ENCODE measurements around the gene JADE1. TPM values are rescaled to one million over a fixed set of nuclear protein-coding genes. Genes with fewer than 3 reads are reported as not detected.

The JADE1 gene
- total and polyA plus RNA-seq, 4 donors, result 5.0 to 17.6 (median 10.5) TPM

DNA sequence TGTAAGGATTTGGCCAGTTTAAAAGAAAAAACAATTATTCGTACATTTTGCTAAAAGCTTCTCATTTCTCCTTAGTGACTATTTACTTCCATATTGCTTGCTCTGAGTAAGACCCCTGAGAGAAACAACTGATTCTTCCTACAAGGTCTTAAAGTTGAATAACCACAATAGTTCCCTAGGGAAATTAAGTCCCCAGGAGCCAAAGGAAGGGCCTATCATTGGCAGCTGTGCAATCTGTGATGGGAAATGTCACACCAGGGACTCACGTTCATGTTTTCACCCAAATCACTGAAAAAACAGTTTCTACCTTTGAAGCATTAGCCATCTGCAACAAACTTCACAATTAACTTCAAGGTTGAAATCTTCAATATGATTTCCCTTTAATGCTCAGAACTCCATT lies 66.7 kb downstream of the JADE1 start:
- Histone ChIP-seq H3K4me3 (ENCODE audit: low read depth in 1 of 3, low read length in 3 of 3) (no peak overlapping the region), H3K27ac (ENCODE audit: low read depth in 1 of 2, low read length in 2 of 2) (no peak overlapping the region), H3K9me3 (ENCODE audit: control insufficient read depth in 4 of 4, low read length in 3 of 4) (no peaks in the 10 kb centered on the region), H3K36me3 (ENCODE audit: control insufficient read depth in 4 of 4, insufficient read depth in 3 of 4, low read depth in 1 of 4, low read length in 3 of 4) (peaks cover 3 to 19% (median 15%) of the 10 kb centered on the region in 4 donors), H3K4me1 (ENCODE audit: control insufficient read depth in 4 of 4, insufficient read depth in 4 of 4, low read length in 3 of 4) (no peaks in the 10 kb centered on the region), H3K9ac (ENCODE audit: low read depth in 1 of 2, low read length in 2 of 2) (no peak overlapping the region), H3K27me3 (ENCODE audit: control insufficient read depth in 4 of 4, insufficient read depth in 4 of 4, low read length in 3 of 4) (no peaks in the 10 kb centered on the region)
- DNase-seq (ENCODE audit: low spot score), result no peak
- TF ChIP-seq FOXA1 (IDR thresholded peaks at IDR 0.05) (no peak), RXRA (IDR thresholded peaks at IDR 0.05) (no peak)
- TF ChIP-seq, protein P1, sequence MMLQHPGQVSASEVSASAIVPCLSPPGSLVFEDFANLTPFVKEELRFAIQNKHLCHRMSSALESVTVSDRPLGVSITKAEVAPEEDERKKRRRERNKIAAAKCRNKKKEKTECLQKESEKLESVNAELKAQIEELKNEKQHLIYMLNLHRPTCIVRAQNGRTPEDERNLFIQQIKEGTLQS (IDR thresholded peaks at IDR 0.05), result no peak
- WGBS, result 93% methylated on average over 2 of the region's 2 CpGs

DNA sequence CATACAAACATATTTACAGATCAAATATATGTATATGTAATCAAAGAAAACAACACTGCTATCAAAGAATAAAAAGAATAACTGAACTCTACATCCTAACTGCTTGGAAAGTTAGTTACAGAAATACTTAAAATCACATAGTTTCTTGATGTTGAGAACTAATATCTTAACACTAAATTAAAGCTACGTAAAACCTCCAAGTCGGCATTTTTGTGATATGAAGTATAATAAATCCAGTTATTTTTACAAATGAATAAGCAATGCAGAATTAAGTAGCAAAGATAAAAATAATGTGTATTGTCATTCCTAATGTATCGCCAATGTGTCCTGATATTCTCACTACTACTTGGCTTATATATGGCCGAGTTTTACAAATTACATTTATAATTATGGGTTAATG lies 68.4 kb downstream of the JADE1 start:
- WGBS, result 97% methylated on average over 4 of the region's 4 CpGs

DNA sequence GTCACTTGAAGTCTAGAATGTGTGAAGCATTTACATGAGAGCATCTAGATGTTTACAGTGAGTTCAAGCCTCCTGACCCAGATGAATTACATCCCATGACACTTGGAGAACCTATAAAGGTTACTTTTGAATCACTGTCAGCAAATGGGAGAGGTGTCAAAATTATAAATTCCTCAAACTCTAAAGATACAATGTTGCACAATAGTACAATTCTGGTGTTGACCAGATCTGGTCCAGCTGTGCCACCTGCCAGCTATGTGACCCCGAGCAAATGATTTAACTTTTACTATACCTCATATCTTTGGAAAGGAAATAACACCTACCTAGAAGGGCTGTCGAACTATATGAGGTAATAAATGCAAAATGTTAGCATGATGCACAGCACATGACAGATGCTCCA lies 69.8 kb downstream of the JADE1 start:
- H3K4me1 ChIP-seq (ENCODE audit: control insufficient read depth in 4 of 4, insufficient read depth in 4 of 4, low read length in 3 of 4), result no peaks in the 10 kb centered on the region
- H3K27ac ChIP-seq (ENCODE audit: low read depth in 1 of 2, low read length in 2 of 2), result no peak overlapping the region
- no peak for DNase-seq (ENCODE audit: low spot score)
- H3K9me3 ChIP-seq (ENCODE audit: control insufficient read depth in 4 of 4, low read length in 3 of 4), result no peaks in the 10 kb centered on the region
- no peak overlapping the region for H3K9ac ChIP-seq (ENCODE audit: low read depth in 1 of 2, low read length in 2 of 2)
- WGBS, result 72% methylated on average over 2 of the region's 2 CpGs
- H3K27me3 ChIP-seq (ENCODE audit: control insufficient read depth in 4 of 4, insufficient read depth in 4 of 4, low read length in 3 of 4), result no peaks in the 10 kb centered on the region
- peaks cover 0 to 3% (median 0%) of the 10 kb centered on the region in 4 donors for H3K36me3 ChIP-seq (ENCODE audit: control insufficient read depth in 4 of 4, insufficient read depth in 3 of 4, low read depth in 1 of 4, low read length in 3 of 4)
- H3K4me3 ChIP-seq (ENCODE audit: low read depth in 1 of 3, low read length in 3 of 3), result no peak overlapping the region
- TF ChIP-seq HNF4G (IDR thresholded peaks at IDR 0.05), result no peak
- TF ChIP-seq, protein P2, sequence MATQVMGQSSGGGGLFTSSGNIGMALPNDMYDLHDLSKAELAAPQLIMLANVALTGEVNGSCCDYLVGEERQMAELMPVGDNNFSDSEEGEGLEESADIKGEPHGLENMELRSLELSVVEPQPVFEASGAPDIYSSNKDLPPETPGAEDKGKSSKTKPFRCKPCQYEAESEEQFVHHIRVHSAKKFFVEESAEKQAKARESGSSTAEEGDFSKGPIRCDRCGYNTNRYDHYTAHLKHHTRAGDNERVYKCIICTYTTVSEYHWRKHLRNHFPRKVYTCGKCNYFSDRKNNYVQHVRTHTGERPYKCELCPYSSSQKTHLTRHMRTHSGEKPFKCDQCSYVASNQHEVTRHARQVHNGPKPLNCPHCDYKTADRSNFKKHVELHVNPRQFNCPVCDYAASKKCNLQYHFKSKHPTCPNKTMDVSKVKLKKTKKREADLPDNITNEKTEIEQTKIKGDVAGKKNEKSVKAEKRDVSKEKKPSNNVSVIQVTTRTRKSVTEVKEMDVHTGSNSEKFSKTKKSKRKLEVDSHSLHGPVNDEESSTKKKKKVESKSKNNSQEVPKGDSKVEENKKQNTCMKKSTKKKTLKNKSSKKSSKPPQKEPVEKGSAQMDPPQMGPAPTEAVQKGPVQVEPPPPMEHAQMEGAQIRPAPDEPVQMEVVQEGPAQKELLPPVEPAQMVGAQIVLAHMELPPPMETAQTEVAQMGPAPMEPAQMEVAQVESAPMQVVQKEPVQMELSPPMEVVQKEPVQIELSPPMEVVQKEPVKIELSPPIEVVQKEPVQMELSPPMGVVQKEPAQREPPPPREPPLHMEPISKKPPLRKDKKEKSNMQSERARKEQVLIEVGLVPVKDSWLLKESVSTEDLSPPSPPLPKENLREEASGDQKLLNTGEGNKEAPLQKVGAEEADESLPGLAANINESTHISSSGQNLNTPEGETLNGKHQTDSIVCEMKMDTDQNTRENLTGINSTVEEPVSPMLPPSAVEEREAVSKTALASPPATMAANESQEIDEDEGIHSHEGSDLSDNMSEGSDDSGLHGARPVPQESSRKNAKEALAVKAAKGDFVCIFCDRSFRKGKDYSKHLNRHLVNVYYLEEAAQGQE (IDR thresholded peaks at IDR 0.05), result no peak
- TF ChIP-seq, protein P1 (IDR thresholded peaks at IDR 0.05), result no peak
- TF ChIP-seq FOXA1 (IDR thresholded peaks at IDR 0.05), result no peak
- no peak for TF ChIP-seq EGR1 (IDR thresholded peaks at IDR 0.05; ENCODE audit: low read depth in 2 of 2)
- TF ChIP-seq SP1 (IDR thresholded peaks at IDR 0.05), result no peak
- TF ChIP-seq RAD21 (IDR thresholded peaks at IDR 0.05), result no peak
- TF ChIP-seq YY1 (IDR thresholded peaks at IDR 0.05), result no peak
- TF ChIP-seq, protein P3, sequence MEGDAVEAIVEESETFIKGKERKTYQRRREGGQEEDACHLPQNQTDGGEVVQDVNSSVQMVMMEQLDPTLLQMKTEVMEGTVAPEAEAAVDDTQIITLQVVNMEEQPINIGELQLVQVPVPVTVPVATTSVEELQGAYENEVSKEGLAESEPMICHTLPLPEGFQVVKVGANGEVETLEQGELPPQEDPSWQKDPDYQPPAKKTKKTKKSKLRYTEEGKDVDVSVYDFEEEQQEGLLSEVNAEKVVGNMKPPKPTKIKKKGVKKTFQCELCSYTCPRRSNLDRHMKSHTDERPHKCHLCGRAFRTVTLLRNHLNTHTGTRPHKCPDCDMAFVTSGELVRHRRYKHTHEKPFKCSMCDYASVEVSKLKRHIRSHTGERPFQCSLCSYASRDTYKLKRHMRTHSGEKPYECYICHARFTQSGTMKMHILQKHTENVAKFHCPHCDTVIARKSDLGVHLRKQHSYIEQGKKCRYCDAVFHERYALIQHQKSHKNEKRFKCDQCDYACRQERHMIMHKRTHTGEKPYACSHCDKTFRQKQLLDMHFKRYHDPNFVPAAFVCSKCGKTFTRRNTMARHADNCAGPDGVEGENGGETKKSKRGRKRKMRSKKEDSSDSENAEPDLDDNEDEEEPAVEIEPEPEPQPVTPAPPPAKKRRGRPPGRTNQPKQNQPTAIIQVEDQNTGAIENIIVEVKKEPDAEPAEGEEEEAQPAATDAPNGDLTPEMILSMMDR (IDR thresholded peaks at IDR 0.05; ENCODE audit: low read depth, low read length, missing input control), result no peak
- no peak for TF ChIP-seq TAF1 (conservative IDR thresholded peaks at IDR 0.05)
- no peak for TF ChIP-seq FOXA2 (IDR thresholded peaks at IDR 0.05)
- TF ChIP-seq, protein P4, sequence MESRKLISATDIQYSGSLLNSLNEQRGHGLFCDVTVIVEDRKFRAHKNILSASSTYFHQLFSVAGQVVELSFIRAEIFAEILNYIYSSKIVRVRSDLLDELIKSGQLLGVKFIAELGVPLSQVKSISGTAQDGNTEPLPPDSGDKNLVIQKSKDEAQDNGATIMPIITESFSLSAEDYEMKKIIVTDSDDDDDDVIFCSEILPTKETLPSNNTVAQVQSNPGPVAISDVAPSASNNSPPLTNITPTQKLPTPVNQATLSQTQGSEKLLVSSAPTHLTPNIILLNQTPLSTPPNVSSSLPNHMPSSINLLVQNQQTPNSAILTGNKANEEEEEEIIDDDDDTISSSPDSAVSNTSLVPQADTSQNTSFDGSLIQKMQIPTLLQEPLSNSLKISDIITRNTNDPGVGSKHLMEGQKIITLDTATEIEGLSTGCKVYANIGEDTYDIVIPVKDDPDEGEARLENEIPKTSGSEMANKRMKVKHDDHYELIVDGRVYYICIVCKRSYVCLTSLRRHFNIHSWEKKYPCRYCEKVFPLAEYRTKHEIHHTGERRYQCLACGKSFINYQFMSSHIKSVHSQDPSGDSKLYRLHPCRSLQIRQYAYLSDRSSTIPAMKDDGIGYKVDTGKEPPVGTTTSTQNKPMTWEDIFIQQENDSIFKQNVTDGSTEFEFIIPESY (IDR thresholded peaks at IDR 0.05), result no peak
- TF ChIP-seq GABPA (IDR thresholded peaks at IDR 0.05 in 1 of 2, conservative IDR thresholded peaks at IDR 0.05 in 1 of 2), result no peak

More for the DNA sequence above, 68.4 kb downstream of the JADE1 start:
- H3K36me3 ChIP-seq (ENCODE audit: control insufficient read depth in 4 of 4, insufficient read depth in 3 of 4, low read depth in 1 of 4, low read length in 3 of 4), result peaks cover 0 to 3% (median 1%) of the 10 kb centered on the region in 4 donors
- no peak overlapping the region for H3K4me3 ChIP-seq (ENCODE audit: low read depth in 1 of 3, low read length in 3 of 3)
- no peaks in the 10 kb centered on the region for H3K4me1 ChIP-seq (ENCODE audit: control insufficient read depth in 4 of 4, insufficient read depth in 4 of 4, low read length in 3 of 4)
- TF ChIP-seq NR2F2 (IDR thresholded peaks at IDR 0.05), result no peak
- no peak for TF ChIP-seq FOXA2 (IDR thresholded peaks at IDR 0.05)
- TF ChIP-seq YY1 (IDR thresholded peaks at IDR 0.05), result no peak
- TF ChIP-seq, protein P1 (IDR thresholded peaks at IDR 0.05), result no peak
- no peak for TF ChIP-seq SP1 (IDR thresholded peaks at IDR 0.05)
- TF ChIP-seq JUND (IDR thresholded peaks at IDR 0.05), result no peak
- TF ChIP-seq, protein P4 (IDR thresholded peaks at IDR 0.05), result no peak
- TF ChIP-seq EGR1 (IDR thresholded peaks at IDR 0.05; ENCODE audit: low read depth in 2 of 2), result no peak
- no peak for DNase-seq (ENCODE audit: low spot score)
- H3K27me3 ChIP-seq (ENCODE audit: control insufficient read depth in 4 of 4, insufficient read depth in 4 of 4, low read length in 3 of 4), result no peaks in the 10 kb centered on the region
- no peaks in the 10 kb centered on the region for H3K9me3 ChIP-seq (ENCODE audit: control insufficient read depth in 4 of 4, low read length in 3 of 4)
- H3K9ac ChIP-seq (ENCODE audit: low read depth in 1 of 2, low read length in 2 of 2), result no peak overlapping the region
- H3K27ac ChIP-seq (ENCODE audit: low read depth in 1 of 2, low read length in 2 of 2), result no peak overlapping the region
